Activated CD4-positive, alpha-beta T cell treated with anti-CD3 and anti-CD28 coated beads, Interleukin-2, amount 50 U/mL, for 48 hours (primary cell): ENCODE data around the gene LGALS9B.
"Not testable (repeated sequence)": the region's sequence is repeated elsewhere in the genome, so short reads cannot be mapped to it uniquely, and the experiment has no call there.

Source experiments
- DNase-seq, 2 experiments: peaks; one replicate each; pipeline ENCODE4 v3.0.0-alpha.2; 2020

LGALS9B gene

DNA sequence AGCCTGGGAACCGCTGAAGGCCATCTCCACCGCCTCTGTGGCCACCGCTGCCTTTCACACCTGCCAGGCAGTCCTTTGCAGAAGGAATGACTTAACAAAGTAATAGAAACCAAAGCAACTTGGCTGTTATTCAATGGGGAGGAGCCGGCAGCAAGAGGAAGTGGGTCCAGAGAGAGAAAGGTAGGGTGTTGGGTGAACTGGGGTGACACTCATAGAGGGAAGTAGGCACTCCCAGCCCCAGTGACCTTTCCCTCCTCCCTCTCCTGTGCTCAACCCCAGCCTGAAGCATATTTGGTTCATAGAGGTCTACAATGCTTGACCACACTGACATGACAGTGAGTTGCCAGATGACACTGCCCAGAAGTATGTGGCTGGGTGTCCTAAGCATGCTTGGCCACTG, at the start of gene LGALS9B:
Gene LGALS9B, minus strand, starts transcription at position 93 of the 400 bp plus-strand sequence. Its CDS starts 69 bp downstream, at position 24.
- not testable (repeated sequence) for DNase-seq

DNA sequence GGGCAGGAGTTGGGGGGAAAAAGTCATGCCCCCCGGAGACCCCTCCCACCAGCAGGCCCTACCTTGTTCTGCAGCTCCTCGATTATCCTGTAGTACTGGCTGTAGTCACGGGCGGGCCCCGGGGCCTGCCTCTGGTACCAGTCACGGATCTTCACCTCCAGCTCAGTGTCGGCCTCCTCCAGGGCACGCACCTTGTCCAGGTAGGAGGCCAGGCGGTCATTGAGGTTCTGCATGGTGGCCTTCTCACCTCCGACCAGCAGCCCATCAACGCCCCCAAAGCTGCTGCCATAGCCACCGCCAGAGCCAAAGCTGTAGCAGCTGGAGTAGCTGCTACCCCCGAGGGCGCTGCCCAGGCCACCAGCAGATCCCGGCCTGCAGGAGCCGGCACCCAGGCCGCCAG, 49.6 kb upstream of the LGALS9B start:
- not testable (repeated sequence) for DNase-seq

DNA sequence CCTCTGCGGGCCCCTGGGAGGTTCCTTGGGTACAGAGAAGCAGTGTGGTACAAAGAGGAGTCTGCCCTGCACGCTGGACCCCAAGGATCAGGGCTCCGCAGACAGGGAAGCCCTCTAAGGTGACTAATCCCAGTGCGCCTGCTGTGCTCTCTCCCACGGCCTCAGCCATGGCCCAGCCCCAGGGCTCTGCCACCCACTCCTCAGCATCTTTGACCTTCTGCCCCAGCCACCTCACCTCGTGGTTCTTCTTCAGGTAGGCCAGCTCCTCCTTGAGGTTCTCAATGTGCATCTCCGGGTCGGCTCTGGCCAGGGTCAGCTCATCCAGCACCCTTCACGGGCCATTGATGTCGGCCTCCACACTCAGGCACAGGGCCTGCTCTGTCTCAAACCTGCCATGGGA, 47.8 kb upstream of the LGALS9B start:
- not testable (repeated sequence) for DNase-seq

DNA sequence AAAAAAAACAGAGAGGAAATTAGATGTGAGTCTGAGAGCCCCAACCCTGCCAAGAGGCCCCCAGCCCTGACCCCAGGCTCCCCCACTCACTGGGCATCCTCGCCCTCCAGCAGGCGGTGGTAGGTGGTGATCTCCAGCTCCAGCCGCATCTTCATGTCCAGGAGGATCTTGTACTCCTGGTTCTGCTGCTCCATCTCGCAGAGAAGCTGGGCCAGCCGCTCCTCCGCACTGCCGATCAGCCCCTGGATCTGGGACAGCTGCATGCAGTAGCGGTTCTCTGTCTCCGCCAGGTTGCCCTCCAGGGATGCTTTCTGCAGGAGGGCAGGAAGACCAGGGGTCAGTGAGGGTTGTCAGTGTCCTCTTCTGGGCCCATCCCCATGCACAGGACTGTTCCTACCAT, 46.2 kb upstream of the LGALS9B start:
- not testable (repeated sequence) for DNase-seq

DNA sequence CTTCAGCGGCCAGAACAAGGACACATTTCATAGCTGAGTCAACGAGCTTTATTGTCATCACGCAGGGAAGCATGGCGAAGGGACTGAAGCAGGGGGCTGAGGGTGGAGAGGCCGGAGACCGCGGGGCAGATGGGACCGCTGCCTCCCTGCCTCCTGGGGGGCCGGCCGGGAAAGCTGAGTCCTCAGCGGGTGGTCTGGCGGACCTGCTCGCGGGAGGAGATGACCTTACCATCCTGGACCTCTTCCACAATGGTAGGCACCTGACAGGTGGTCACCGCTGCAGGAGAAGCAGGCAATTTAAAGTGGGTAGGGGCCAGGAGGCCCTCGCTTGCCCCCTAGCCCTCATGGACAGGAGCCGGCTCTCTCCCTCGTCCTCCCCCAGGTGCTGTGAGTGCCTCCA, 45.0 kb upstream of the LGALS9B start:
- DNase-seq = not testable (repeated sequence)

DNA sequence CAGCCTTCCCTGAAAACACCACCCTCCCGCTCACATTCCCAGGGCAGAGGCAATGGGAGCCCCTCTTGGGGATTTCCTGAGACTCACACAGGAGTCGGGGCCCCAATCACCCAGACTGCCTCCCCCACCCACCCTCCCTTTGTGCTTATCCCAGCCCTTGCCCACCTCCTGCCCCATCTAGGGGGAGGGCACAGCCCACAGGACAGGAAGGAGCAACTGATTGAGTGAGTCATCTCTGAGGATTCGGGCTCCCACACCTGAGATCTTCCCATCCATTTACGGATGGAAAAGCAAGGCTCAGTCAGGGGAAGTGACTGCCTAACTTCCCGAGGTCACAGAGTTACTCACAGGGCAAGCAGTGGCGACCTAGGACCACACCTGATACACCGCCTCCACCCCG, 44.4 kb upstream of the LGALS9B start:
- not testable (repeated sequence) for DNase-seq

DNA sequence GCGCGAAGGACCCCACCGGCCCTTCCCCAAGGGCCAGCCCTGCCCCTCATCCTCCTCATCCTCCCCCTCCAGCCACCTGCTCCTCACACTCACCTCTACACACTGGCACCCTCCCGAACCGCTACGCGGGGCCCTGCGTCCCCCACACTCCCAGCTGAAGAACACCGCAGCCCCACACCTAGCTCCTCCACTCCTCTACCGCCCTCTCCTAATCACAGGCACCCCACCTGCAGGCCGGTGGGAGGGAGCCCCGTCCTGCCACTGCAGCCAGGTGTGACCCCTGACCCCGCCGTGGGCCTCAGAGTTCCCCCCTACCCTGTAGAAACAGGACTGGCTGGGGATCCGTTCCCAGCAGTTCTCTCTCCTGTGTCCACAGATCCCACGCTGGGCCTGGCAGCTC, 38.0 kb upstream of the LGALS9B start:
- not testable (repeated sequence) for DNase-seq

DNA sequence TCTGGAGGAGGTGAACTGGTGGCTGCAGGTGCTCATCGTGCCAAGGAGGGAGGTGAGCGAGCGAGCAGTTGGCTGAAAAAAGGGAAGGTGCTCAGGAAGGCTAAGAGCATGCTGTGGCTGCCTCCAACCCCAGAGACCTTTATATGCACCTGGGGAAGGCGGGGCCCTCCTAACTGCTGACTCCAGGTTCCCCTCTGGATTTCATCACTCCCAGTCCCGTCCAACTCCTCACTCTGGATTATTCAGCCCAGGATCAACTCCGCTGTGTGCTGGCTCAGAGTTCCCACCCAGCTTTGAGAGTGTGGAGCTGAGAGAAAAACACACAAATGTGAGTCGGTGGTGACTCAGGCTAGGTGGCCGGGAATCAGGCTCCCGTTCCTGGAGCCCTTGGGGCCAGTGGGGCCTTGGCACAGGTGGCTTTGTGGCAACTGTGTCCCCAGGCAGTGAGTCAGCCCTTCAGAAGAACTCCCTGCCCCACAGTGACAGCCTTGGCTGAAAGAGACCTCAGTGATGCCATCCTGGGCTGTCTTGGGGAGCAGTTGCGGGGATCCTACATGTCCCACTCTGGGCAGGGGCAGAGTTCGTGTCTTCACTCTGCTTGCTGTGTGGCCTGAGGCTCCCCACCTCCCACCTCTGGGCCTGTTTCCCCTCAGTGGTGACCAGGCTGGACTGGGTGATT, 37.2 kb upstream of the LGALS9B start:
- DNase-seq = not testable (repeated sequence)

DNA sequence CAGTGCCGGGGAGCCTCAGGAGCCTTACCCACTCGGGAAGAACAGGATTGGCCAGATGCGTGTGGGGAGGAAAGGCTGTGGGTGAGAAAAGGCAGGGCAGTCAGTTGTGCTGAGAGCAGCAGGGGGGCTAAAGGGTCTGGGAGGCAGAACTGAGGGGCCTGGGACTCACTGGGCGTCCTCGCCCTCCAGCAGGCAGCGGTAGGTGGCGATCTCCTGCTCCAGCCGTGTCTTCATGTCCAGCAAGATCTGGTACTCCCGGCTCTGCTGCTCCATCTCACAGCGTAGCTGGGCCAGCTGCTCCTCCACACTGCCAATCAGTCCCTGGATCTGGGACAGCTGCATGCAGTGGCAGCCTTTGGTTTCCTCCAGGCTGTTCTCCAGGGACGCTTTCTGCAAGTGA, 34.6 kb upstream of the LGALS9B start:
- DNase-seq = not testable (repeated sequence)

DNA sequence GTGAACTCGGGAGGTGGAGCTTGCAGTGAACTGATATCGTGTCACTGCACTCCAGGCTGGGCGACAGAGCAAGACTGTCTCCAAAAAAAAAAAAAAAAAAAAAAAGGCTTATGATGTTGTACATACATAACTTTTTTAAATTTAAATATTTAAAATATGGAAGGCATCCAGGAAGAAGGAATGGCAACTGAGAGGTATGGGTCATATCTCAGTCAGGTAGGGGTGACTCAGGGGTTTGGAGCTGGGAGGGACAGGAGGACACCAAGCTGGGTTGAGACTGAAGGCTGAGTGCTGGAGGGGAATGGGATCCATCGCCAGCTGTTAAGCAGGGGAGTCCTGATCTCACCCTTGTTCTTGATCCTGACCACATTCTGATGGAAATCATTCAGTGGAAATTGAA, 33.0 kb upstream of the LGALS9B start:
- not testable (repeated sequence) for DNase-seq

DNA sequence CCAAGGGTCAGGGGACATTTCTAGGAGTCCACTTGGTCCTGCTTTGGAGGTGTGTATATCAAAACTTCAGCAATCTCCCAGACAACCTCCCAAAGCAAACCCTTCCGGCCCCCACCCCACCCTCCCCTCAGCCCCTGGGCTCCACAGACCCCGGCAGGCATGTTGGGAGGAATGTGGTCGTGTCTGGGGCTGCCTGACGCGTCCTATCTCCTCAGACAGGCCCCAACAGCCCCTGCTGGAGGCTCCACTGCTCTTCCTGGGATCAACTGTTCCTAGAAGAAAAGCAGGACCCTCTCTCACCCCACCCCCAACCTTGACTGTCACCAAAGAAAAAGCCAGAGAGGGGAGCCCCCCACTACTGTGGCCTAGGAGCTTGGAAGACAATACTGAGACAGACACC, 28.1 kb upstream of the LGALS9B start:
- not testable (repeated sequence) for DNase-seq

DNA sequence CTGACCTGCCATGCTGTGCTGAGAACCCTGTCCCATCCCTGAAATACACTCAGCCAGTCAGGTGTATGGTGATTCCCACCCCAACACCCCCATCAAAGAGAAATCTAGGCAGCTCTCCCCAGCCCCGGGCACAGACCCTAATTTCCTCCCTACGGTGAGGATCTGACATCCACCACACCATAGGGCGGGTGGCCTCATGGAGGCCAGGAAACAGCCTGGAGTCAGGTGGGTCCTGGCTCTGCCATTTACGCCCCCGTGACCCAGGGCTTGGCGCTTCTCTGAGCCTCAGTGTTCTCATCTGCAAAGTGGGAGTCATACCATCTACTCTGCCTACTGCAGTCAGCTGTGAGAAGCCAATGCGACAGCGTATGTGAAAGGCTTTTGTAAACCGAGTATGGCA, 27.4 kb upstream of the LGALS9B start:
- DNase-seq = not testable (repeated sequence)

DNA sequence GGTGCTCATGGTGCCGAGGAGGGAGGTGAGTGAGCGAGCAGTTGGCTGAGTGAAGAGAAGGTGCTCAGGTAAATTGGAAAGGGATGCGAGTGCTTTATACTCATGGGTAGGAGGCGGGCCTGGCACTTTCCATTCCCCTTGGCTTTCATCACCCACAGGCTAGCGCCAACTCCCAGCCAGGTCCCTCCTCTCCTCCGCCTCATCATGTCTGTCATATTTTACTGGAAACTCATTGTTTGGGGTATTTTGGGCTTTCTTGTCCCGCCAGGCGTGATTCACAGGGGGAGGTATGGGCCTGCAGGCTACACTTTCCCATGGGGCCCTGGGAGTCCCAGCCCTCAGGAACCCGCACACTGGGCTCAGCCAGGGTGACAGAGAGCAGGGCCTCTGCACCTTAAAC, 26.8 kb upstream of the LGALS9B start:
- DNase-seq = not testable (repeated sequence)

DNA sequence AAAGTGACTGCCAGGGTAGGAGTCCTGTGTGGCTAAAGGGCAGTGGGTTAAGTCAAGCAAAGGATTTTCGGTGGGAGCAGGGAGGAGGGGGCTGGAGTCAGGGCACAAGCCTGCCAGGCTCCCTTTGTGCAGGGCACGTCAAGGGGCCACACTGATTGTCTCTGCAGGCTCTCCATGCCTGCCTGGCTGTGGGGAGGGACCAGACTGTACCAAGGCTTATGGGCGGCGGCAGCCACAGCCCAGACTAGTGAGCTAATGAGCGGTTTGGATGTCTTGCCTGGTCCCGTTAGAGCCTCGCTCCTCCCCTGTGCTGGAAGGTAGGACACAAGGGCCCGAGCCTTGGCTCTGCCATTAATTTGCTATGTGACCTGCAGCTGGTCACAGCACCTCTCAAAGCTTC, 25.6 kb upstream of the LGALS9B start:
- DNase-seq = not testable (repeated sequence)

DNA sequence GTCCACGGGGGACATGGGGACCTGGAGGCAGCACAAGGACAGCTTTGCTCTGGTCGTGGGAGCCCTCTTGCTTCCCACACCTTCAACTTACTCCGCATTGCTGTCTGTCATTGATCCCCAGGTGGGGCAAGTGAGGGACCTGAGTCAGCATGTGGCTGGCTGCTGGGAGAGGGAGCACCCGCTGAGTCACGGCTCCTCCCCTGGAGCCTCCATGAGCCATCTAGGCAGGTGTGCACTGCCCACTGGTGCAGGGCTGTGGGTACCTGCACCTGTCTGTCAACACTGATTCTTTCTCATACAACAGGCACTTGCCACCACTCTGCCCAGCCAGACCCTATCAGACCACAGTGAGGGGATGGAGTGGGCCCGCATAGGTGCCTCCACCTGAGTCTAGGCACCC, 24.8 kb upstream of the LGALS9B start:
- not testable (repeated sequence) for DNase-seq

DNA sequence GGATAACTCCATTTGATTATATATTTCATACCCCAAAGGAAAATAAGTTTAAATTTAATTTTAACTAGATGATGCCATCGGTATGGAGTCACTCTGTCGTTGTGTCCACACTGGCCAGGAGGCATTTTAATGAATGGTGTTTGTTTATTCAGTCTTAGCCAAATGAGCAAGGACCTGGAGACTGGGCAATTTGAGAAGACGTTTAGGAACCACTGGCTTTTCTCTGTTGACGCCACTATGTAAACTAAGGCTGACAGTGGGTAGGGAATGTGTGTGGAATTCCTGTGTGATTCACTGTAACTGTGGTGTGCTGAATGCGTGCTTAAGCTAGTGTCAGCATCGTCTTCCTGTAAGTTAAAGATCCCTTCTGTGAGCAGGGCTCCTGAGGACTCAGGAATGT, 17.6 kb upstream of the LGALS9B start:
- DNase-seq = not testable (repeated sequence)

DNA sequence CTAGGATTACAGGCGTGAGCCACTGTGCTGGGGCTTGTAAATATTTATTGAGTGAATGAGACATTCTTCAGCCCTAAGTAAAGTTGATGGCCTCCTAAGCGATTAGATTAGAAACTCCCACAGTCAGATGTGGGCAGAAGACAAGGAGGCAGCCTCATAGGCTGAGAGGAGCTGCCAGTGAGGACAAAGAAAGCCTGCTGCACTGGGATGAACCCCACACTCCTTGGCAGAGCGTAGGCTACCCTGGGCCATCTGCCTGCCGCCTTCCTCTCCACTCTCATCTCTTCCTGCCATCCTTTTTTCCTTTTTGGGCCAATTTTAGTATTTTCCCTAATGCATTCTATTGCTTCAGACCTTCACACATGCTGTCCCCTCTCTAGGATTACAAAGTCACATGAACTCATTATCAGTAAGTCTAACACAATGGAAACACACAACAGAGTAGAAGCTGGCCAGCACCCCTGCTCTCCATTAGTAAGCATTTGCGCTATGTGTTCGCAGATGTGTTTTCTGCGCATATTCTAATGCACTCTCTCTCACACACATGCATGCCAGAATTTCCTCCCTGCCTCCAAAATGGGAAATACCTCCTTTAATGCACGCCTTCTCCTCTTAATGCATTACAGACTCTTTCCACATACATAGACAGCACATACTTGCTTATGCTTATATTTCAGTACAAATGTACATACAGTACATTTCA, 12.7 kb upstream of the LGALS9B start:
- DNase-seq = not testable (repeated sequence)

DNA sequence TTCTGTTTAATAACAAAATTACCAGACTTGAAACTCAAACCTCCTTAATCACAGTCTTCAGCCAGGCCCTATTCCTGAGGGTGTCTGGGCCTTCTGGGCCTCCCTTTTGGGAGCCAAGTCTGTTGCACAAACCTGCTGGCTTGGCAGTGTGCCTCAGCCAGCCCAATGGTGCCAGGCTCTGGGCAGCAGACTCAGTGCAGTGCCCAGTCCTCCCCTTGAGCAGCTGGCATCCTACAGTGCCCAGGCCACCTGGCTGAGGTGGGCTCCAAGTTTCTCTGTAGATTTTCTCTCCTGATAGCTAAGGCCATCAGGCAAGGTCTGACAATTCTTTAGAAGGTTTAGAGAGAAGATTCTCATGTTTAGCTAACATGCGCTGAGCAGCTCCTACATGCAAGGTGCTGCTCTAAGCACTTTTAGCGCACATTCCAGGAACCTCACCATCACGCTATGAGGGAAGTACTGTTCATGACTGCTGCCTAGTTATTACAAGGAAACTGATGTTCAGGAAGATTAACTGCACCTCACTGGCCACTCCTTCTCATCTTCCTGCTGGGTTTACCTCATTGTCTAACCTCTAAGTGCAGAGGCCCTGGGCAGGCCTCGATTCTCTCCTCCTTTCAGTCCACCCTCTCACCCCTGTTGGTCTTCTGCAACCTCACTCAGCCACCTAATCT, 10.2 kb upstream of the LGALS9B start:
- not testable (repeated sequence) for DNase-seq

DNA sequence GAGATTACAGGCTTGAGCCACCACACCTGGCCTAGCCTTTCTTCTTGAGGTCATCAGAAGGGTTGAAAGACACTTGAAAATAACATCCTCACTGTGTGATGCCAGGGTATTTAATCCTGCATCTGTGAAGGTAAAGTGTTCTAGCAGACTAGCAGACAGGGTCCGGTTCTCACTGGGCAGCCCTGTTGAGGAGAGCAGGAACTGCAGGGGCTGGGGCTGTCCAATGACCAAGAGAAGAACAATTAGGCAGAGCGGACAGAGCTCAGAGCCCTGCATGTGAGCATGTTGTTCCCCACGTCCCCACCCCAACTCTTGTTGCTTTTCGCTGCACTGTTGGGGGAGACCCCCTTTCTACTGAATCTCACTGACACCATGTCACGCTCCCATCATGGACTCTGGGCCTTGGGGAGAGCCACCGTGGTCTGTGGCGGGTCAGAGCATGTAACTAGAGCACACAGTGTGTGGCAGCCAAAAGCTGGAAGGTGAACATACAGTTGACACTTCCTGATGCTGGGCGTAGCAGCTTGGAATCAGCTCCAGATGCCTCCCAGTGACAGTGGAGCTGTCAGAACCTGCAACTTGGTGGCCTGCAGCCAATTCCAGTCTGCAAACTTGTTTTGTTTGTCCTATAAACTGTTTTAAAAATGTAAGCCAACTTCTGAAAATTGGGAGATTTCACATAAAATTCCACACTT, 7.9 kb upstream of the LGALS9B start:
- not testable (repeated sequence) for DNase-seq

DNA sequence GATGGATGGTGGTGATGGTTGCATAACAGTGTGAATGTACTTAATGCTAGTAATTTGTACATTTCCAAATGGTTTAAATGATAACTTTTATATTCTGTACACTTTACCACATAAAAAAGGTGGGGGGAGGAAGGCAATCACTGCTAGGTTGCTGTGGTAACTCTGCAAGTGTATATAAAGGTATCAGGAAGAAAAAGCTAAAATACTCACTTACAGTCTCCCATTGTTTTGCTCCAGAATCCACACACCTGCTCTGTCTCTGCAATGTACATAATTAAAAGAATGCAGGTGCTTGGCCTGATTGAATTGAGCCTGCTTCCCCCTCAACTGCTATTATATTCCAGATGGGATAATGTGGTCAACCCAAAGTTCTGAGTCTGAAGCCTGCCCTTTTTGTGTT, 6.7 kb upstream of the LGALS9B start:
- not testable (repeated sequence) for DNase-seq

DNA sequence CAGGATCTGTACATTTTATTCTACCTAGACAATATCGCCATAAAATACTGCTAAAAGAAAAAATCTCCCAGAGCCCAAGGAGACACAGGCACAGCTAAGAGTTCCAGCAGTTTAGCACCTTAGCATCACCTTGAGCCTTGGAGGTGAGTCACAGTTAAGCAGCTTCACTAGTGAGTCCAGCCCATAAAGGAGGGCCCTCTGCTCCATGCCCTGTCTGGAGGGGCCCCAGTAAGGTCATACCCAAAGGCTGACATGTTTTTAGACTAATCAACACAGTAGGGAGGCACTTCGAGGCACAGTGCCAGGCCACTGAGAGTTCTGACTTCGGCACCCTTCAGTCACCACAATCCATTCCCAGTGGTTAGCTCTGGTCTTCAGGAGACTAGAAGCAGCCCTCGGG, 2.6 kb upstream of the LGALS9B start:
- DNase-seq = not testable (repeated sequence)

DNA sequence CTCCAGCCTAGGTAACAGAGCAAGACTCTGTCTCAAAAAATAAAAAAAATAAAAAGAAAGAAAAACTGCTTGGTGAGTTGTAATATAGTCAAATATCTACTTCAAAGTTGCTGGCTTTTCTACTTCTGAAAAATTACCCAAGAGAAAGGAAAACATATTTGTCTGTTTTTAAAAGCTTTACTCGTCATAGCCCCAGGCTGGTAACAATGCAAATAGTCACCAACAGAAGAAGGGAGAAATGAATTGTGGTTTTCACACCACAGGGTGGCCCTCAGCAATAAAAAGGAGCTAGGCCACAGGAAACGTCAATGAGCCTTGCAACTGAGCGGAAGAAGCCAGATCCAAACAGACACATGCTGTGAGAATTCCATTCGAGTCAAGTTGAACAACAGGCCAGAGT, 1.8 kb upstream of the LGALS9B start:
- not testable (repeated sequence) for DNase-seq

DNA sequence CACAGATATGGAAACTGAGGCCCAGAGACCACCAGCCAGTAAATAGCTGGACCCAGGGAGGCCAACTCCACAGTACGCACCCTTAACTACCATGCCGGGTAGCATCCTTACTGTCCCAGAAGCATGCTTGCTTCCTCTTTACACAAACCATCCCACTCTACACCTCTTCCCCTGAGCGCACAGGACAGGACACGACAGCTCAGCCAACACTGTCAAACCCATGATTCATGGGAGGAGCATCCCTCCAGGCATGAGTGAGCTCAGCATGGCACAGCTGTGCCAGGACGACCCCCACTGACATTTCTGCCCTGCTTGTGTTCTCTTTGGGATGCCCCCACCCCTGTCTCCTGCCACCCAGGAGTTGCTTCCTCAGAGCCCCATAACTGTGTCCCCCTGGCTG, 340 bp downstream of the LGALS9B start:
- DNase-seq = not testable (repeated sequence)
